Activated CD4-positive, alpha-beta T cell treated with anti-CD3 and anti-CD28 coated beads, Interleukin-2, amount 50 U/mL, for 16 hours (primary cell): ENCODE measurements around the gene UBLCP1.

ENCODE experiments used
- DNase-seq: peaks from one replicate; pipeline ENCODE4 v3.0.0-alpha.2; 2020

The UBLCP1 gene

GRCh38 chr5:159316519-159317383 is 53.7 kb downstream of the UBLCP1 start:
- peak; percentile 46 for DNase-seq

GRCh38 chr5:159317849-159318248 is 54.8 kb downstream of the UBLCP1 start:
- no peak for DNase-seq

- DNase-seq = no peak
Observed at GRCh38 chr5:159318448-159318847, 55.4 kb downstream of the UBLCP1 start.

- no peak for DNase-seq
Observed at GRCh38 chr5:159319363-159319762, 56.3 kb downstream of the UBLCP1 start.

- no peak for DNase-seq
Observed at GRCh38 chr5:159319832-159320231, 56.7 kb downstream of the UBLCP1 start.

- DNase-seq = no peak
Observed at GRCh38 chr5:159322180-159322579, 59.1 kb downstream of the UBLCP1 start.

GRCh38 chr5:159324102-159324755 is 61.1 kb downstream of the UBLCP1 start:
- no peak for DNase-seq

GRCh38 chr5:159324986-159325385 is 61.9 kb downstream of the UBLCP1 start:
- no peak for DNase-seq

GRCh38 chr5:159330131-159330800 is 67.2 kb downstream of the UBLCP1 start, which contains the start of gene IL12B:
TSS of gene IL12B (minus strand) at chr5:159330487. CDS start at chr5:159326782, 3,705 bp downstream.
- DNase-seq = no peak

GRCh38 chr5:159331093-159331973 is 68.2 kb downstream of the UBLCP1 start:
- DNase-seq = peak; percentile 64

- DNase-seq = no peak
Observed at GRCh38 chr5:159332800-159333544, 69.9 kb downstream of the UBLCP1 start.

GRCh38 chr5:159333545-159333925 is 70.4 kb downstream of the UBLCP1 start:
- no peak for DNase-seq
